Effector CD4-positive, alpha-beta T cell (primary cell): ENCODE measurements around the gene CARNS1.

ENCODE experiments used
- DNase-seq: peaks from one replicate; pipeline ENCODE4 v3.0.0-alpha.2; 2020

CARNS1 gene

DNA sequence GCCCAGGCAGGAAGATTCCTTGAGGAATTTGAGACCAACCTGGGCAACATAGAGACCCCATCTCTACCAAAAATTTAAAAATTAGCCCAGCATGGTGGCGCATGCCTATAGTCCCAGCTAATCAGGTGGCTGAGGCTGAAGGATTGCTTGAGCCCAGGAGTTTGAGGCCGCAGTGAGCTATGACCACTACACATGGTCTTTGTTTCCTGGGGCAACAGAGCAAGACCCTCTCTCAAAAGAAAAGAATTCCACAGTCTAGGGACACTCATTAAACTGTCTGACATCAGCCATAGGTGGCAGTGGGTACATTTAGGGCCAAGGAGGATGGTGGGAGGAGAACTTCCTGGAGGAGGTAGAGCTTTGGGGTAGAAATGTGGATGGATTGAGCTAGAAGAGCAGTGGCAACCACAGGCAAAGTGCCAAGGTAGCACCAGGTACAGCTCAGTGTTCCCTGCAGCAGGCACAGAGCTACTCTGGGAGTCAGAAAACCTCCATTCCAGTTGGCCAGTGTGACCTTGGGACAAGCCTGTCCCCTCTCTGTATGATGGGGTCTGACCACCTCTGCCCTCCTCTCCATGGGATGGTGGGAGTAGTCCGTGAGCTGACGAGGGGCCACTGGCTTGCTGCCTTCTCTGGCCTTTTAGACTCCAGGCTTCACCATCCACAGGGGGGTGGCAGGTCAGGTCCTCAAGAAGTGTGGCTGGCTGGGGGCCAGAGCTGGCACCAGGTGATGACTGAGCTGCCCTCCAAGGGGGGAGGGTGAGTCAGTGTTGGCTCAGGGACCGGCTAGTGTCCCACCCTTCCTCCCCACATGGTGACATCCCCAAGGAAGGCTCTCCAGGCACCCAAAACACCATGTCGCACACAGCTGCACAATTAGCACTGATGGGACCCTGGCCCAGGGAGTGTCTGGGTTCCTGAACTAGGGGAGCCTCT, 38.3 kb upstream of the CARNS1 start:
- DNase-seq = no peak

DNA sequence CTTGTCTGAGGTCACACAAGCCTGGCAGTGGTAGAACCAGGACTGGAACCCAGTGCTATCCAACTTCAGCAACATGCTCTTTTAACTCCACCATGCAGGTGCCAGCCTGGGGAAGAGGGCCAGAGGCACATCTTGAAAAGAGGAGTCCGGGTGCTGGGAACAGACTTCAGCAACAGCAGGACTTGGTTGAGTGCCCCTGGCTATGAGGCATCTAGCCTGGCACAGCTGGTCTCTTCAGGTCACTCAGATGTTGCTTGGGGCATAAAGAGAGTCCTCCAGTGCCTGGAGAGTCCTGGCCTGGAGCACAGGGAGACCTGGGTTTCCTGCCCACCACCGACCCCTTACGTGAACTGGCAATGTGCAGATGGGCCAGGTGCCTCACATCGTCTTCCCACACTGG, 36.9 kb upstream of the CARNS1 start:
- DNase-seq = no peak

DNA sequence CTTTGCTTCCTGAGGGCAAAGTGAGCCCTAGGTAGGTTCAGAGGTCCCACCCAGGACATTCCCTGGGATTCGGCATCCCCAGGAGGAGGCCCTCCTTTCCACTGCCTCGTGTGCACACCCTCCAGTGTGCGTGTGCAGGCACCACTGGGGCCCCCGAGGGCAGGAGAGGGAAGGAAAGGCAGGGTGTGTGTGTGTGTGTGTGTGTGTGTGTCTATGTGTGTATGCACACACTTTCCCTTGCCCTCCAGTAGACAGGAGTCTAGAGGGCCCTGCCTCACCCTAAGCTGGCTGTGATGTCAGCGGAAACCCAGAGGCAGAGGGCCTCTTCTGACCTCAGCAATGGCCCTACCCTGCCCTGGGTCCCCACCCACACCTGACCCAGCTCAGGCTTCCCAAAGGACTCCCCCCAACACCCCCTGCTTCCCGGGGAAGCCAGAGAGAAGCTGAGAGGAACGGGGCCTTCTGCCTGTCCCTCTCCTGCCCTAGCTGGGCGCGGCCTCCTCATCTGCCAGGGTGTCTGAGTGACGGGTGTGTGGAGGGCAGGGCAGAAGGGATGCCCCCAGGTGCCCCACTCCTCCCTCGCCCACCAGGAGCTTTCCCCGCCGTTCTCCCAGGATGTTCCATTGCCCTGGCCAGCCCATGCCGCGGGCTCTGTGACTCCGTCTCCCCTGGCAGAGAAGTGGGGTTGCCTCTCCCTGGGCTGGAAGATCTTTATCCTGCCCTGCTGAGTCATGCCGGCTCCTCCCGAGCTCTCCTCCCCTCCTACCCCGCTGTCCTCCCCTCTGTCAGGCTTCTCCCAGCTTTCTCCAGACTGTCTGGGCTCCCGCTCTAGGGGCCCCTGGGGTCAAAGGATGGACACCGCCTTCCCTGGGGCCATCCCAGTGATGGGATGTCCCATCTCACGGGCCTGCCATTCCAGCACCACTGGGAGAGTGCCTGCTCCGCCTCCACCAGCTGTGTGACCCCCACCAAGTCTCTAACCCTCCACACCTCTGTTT, 36.1 kb upstream of the CARNS1 start:
- DNase-seq = no peak

- no peak for DNase-seq
Observed at GRCh38 chr11:67381244-67381972, 34.1 kb upstream of the CARNS1 start.

GRCh38 chr11:67382276-67383136, 33.0 kb upstream of the CARNS1 start:
- peak; percentile 82 for DNase-seq

DNA sequence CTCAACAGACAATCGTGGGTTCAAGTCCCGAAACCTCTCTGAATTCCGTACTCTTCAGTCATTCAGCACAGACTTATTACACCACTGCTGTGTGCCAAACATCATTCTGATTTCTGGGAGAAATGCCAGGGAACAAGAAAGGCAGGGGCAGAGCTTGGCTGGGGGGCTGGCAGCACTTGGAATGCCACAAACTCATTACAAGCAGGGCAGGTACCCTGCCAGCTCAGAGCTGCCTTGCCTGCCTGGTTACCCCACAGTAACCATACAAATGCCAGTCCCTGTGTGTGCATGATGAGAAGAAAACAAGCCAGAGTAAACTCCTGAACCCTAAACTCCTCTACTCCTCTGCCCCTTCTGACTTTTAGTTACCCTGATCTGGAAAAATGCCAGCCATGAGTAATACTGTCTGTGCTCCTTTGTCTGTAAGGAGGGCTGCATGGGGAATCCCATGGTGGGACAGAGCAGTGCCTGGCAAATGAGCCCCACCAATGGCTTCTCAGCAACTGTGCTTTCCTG, 30.6 kb upstream of the CARNS1 start:
- no peak for DNase-seq

DNA sequence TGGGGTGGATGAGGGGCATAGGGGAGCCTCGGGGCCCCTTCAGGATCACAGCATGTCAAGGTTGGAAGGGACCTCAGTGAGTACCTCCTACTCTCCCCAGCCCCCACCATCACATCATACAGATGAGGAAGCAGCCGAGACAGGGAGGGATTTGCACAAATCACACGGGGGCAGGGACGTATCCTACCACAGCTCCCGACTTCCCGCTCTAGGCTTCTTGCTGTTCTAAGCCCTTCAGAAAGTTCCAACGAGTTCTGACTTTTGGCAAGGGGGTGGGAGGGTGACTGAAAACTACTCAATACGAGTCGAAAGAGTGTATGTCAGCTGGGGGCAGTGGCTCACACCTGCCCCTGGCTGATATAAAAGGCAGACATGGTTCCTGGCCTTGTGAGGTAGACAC, 28.4 kb upstream of the CARNS1 start:
- no peak for DNase-seq

GRCh38 chr11:67387518-67387917, 28.0 kb upstream of the CARNS1 start:
- DNase-seq = no peak

DNA sequence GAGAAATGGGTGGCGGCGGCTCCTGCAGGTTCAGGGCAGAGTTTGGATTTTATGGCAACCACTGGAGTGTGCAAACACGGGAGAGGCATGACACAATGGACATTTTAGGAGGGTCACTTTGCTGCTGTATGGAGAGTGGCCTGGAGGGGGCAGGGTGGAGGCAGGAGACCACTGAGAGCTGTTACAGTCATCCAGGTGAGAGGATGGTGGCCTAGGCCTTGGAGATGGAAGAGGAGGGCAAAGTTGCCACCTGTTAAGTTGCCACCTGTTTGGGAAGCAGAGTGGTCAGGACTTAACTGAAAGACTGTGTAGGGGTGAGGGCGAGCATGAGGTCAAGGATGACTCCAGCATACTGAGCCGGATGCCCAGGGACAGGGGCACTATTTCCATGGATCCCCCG, 26.0 kb upstream of the CARNS1 start:
- DNase-seq = peak; percentile 39

GRCh38 chr11:67390947-67391303, 24.6 kb upstream of the CARNS1 start:
- no peak for DNase-seq

DNA sequence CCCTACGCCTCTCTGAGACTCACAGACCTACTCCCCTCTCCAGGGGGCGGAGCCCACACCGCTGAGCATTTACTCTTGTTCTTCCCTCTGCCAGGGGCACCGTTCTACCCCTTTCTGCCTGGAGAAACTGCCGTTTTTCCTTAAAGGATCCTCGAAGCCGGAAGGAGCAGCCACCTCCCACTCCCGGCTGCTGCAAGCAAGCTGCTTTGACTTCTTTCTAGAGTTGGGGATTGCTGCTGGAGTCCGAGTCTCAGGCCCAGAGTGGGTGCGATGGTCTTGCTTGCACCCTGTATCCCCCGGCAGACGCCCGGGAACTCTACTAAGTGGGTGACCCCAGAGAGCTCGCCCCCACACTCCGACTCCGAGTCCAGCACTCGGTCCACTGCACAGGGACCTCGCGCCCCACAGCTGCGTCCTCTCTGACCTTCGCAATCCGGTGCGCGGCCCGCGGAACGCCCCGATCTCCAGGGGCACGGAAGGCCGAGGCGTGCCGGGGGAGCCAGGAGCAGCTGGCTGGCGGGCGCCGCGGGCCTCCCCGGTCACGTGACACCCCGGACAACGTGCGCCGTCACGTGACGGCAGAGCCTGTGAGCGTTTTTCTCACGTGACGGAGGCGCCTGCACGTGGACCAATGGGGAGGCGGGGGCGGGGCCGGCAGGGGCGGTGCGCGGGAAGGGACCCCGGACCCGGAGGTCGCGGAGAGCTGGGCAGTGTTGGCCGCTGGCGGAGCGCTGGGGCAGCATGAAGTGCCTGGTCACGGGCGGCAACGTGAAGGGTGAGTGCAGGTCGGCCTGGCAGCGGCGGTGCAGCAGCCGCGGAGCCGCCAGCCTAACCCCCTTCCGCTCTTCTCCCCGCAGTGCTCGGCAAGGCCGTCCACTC, 23.9 kb upstream of the CARNS1 start, which contains the start of gene RAD9A:
TSS of gene RAD9A (plus strand) at position 683 of the 879 bp plus-strand sequence. CDS start at position 742, 59 bp downstream.
- peak; percentile 95 for DNase-seq

GRCh38 chr11:67392183-67392715, 23.2 kb upstream of the CARNS1 start:
- no peak for DNase-seq

DNA sequence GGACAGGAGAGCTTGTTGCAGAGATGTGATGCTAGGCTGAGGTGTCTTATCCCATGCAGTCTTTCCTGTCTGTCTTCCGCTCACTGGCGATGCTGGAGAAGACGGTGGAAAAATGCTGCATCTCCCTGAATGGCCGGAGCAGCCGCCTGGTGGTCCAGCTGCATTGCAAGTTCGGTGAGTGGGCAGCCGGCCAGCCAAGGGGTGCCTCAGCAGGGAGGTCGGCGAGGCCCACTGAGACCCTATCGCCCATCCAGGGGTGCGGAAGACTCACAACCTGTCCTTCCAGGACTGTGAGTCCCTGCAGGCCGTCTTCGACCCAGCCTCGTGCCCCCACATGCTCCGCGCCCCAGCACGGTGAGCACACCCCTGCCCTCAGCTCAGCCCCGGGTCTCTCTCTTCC, 22.0 kb upstream of the CARNS1 start:
- no peak for DNase-seq

DNA sequence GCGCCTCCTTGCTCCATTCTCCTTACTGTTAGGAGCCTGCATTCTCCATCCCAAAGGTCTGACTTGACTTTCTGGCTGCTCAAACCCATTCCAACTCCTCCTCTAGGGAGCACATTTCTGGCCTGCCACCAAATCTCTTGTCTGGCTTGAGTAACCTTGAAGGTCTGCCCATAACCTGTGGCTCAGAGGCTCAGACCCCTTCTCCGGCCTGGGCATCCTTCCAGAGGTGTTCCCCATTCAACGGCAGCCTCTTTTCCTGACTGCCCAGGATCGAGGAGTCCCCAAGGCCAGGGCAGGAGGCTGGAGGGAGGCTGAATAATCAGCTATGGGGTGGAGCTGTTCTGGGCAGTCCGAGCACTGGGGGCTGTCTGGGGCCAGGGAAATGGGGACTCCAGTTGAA, 21.5 kb upstream of the CARNS1 start:
- DNase-seq = no peak

DNA sequence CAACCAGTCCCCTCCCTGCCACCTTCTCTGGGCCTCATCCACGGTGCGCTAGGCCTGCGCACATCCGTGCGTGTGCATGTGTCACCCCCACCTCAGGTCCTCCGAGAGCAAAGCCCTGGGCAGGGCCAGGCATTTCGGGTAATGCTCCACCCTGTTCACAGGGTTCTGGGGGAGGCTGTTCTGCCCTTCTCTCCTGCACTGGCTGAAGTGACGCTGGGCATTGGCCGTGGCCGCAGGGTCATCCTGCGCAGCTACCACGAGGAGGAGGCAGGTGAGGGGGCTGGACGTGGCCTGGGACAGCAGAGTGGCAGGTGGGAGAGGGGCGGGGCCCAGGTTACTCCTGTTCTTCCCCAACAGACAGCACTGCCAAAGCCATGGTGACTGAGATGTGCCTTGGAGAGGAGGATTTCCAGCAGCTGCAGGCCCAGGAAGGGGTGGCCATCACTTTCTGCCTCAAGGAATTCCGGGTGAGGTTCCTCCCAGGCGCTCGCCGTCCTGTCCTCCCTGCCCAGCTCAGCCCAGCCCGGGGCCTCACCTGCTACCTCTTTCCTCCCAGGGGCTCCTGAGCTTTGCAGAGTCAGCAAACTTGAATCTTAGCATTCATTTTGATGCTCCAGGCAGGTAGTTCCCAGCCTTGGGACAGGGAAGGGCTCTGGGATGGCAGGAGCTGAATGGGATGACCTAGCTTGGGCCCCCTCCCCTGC, 19.8 kb upstream of the CARNS1 start:
- no peak for DNase-seq

GRCh38 chr11:67396259-67396581, 19.3 kb upstream of the CARNS1 start:
- no peak for DNase-seq

DNA sequence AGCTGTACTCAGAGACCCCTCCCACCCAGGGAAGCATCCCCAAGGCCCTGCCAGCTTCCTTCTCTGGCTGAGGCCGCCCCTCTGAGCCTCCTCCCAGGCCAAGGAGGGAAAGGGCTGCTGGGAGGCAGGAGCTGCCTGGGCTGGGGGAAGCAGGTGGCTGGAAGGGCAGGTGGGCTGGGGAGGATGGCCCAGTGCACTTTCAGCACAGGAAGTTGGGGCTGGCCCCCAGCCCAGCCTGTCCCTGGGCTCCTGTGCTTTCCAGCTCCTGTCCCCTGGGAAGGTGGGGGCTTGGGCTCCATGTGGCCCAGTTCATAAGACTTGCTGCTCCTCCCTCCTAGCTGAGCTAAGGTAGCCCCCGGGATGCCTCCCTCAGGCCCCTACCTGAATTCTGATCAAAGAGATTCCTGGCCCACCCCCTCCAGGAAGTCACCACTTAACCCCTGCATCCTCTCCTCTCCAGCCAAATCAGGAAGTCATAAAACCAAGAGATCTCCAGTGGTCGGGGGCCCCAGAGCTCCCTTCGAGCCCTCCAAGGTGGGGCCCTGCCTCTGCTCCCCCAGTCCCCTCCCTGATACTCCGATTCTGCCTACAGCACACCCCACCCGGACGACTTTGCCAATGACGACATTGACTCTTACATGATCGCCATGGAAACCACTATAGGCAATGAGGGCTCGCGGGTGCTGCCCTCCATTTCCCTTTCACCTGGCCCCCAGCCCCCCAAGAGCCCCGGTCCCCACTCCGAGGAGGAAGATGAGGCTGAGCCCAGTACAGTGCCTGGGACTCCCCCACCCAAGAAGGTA, 18.7 kb upstream of the CARNS1 start:
- DNase-seq = no peak

GRCh38 chr11:67397536-67397935, 17.9 kb upstream of the CARNS1 start:
- no peak for DNase-seq
